Epithelial cell of esophagus (primary cell): ENCODE data around the gene ERH.

ENCODE experiments used
- DNase-seq: peaks from one replicate; pipeline ENCODE4 v3.0.0; 2010; ENCODE audit warnings: low read depth
- H3K4me3 ChIP-seq: 2 replicates; pipeline ENCODE4 v1.5.1; 2011; ENCODE audit warnings: mild to moderate bottlenecking, low read length, control low read depth
- TF ChIP-seq, protein P1 (sequence below): IDR thresholded peaks from 2 replicates; pipeline ENCODE4 v1.5.1; 2011; ENCODE audit warnings: low read depth, mild to moderate bottlenecking, low read length, control low read depth, inconsistent platforms; ENCODE audit not compliant: insufficient read depth; ENCODE audit errors: missing control alignments

ERH gene

DNA sequence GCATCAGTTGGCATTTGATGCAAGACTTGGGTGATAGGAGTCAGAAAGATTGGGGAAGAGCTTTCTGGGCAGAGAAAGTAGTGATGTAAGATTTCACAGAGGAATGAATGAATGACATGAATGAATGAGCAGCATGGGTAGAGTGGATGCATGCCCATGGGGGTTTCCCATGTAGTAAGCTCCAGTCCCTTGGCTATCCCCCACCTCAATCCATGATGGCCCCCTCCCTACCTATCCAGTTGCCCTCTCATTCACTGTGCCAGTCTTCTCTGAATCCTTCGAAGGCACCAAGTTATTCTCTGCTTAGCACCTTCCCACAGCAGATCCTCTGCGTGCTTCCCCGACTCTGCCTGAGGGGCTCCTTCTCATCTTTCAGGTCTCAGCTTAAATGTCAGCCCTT, 32.0 kb downstream of the ERH start:
- DNase-seq: no peak
- no peak overlapping the region for H3K4me3 ChIP-seq
- TF ChIP-seq, protein P1, sequence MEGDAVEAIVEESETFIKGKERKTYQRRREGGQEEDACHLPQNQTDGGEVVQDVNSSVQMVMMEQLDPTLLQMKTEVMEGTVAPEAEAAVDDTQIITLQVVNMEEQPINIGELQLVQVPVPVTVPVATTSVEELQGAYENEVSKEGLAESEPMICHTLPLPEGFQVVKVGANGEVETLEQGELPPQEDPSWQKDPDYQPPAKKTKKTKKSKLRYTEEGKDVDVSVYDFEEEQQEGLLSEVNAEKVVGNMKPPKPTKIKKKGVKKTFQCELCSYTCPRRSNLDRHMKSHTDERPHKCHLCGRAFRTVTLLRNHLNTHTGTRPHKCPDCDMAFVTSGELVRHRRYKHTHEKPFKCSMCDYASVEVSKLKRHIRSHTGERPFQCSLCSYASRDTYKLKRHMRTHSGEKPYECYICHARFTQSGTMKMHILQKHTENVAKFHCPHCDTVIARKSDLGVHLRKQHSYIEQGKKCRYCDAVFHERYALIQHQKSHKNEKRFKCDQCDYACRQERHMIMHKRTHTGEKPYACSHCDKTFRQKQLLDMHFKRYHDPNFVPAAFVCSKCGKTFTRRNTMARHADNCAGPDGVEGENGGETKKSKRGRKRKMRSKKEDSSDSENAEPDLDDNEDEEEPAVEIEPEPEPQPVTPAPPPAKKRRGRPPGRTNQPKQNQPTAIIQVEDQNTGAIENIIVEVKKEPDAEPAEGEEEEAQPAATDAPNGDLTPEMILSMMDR: no peak

DNA sequence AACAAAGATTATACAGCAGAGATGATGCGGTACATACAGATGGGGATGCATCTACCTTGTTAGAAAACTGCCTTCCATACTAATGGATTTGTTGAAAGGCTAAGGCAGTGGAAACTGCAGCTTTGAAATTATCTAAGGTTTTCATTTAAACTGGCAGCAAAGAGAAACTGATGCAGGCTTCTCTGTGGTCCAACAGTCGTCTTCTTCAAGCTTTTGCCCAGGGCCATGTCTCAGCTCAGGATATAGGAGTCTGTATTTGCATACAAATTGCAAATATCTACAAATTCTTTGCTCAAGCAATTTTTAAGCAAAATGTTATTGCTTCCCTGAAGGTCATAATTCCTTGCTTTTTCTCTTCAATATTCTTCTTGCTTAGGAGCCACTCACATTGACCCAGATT, 33.7 kb downstream of the ERH start:
- no peak for DNase-seq
- TF ChIP-seq, protein P1: no peak
- no peak overlapping the region for H3K4me3 ChIP-seq

DNA sequence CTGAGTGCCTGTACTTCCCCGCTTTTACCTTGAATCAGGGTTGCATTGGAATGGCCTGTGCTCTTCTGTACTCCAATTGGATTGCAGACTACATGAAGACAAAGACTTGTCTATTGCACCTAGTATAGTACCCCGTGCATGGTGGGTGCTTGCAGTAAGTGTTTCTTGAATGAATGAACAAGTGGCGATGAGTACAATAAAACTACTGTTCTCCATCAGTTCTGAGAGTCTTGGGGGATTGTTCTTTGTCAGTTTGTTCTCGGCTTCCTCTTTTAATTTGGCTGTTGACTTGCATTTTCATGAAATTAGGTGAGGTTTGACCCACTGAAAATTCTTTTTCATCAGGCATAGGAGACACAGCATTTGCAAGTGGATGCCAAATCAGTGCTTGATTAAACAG, 34.1 kb downstream of the ERH start:
- DNase-seq: no peak
- H3K4me3 ChIP-seq: no peak overlapping the region
- TF ChIP-seq, protein P1: no peak

DNA sequence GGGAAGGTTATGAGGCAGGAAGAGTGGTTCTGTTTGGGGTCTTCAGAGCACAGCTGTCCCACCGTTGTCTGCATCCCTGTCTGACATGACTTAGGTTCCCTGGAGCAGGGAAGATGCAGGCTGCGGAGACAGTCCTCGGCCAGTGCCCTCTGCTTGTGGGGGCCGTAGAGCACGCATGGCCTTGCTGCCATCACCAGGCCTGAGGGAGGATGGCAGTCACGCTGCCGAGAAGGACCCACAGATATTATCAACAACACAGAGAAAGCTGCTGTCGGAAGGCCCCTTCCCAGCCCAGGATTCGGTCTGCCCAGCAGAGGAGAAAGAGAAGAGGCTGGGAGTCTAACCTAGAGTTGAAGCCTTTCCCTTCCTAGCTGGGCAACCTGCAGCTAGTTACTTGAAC, 35.0 kb downstream of the ERH start:
- TF ChIP-seq, protein P1: no peak
- DNase-seq: no peak
- H3K4me3 ChIP-seq: no peak overlapping the region

DNA sequence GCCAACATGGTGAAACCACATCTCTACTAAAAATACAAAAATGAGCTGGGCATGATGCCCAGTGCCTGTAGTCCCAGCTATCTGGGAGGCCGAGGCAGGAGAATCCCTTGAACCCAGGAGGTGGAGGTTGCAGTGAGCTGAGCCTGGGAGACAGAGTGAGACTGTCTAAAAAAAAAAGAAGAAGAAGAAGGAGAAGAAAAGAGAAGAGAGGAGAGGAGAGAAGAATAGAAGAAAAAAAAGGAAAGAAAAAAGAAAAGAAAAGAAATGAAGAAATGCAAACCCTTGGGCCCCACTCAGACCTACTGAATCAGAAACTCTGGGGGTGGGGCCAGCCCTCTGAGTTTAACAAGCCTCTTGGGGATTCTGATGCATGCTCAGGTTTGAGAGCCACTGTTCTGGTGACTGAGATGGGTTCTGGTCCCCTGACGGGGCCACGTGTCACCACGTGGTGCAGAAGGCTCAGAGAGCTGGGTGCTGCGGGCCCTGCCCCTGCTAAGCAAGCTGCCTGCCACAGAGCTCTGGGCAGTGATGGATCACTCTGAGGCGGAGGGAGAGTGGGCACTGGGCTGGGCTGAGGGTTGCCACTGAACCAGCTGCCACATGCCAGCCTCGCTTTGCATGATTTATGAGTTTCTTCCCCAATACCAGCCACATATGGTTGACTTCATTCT, 37.5 kb downstream of the ERH start:
- TF ChIP-seq, protein P1: no peak
- no peak for DNase-seq
- H3K4me3 ChIP-seq: no peak overlapping the region

DNA sequence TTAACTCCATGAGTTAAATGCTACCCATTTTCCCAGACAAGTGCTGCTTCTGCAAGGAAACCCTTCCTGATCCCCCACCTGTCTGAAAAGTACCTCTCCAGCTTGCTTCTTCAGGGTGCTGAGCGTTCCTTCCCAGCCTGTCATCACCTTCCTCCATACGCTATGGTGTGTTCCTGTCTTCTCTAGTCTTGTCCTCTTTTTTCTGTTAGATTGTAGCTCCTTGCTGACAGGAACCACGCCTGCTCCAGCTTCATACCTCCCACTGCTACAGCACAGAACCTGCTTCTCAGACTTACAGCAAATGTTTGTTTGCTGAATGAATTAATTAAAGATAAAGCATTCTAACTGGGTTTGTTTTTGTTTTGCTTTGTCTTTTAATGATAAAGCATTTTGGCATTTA, 39.1 kb downstream of the ERH start:
- TF ChIP-seq, protein P1: no peak
- no peak for DNase-seq
- H3K4me3 ChIP-seq: no peak overlapping the region
